GM12892 (cell line): Measurements from ENCODE around the gene HSDL2.

ENCODE experiments used
- POLR2A ChIP-seq: IDR thresholded peaks from 2 replicates; pipeline ENCODE4 v1.6.1; 2011; ENCODE audit warnings: low read depth, low read length, control low read depth
- POLR2AphosphoS5 ChIP-seq: IDR thresholded peaks from 2 replicates; pipeline ENCODE4 v1.6.1; 2011; ENCODE audit warnings: low read depth, low read length, control low read depth
- TAF1 ChIP-seq: IDR thresholded peaks from 2 replicates; pipeline ENCODE4 v1.6.1; 2011; ENCODE audit warnings: low read depth, mild to moderate bottlenecking, control low read depth, low read length, borderline replicate concordance

- TF ChIP-seq POLR2A (no peak), TAF1 (no peak), POLR2AphosphoS5 (no peak)
Measured at GRCh38 chr9:112489876-112490666, 110.2 kb downstream of the HSDL2 start.
